ENCODE data around the gene TMEM86B. TPM values are rescaled to one million over a fixed set of nuclear protein-coding genes. Genes with fewer than 3 reads are reported as not detected.
"Not testable (repeated sequence)": the region's sequence is repeated elsewhere in the genome, so short reads cannot be mapped to it uniquely, and the experiment has no call there.

TMEM86B gene
- total RNA-seq, 1 experiment from 2014 or later: 4.2 TPM

- no TSS peak for BruUV-seq (replicated peaks)
- H3K27me3 Mint-ChIP-seq (ENCODE audit: insufficient read depth, unreplicated experiment): no peaks in the 10 kb centered on the region
- H3K4me1 Mint-ChIP-seq (ENCODE audit: insufficient read depth, unreplicated experiment): no peaks in the 10 kb centered on the region
- CTCF ChIA-PET: interaction anchor here (0.8 kb wide), 1 partner anchor 85 kb away, joined by 3 read pairs; no protein-coding TSS in a partner anchor
- TF ChIP-seq CTCF (IDR thresholded peaks at IDR 0.05; ENCODE audit: unreplicated experiment): no peak
- POLR2A ChIA-PET: no interaction called here
- no peak overlapping the region for H3K4me3 Mint-ChIP-seq (ENCODE audit: unreplicated experiment)
- no peak for DNase-seq (ENCODE audit: unreplicated experiment)
- H3K9me3 Mint-ChIP-seq (ENCODE audit: unreplicated experiment): no peaks in the 10 kb centered on the region
- H3K27ac Mint-ChIP-seq (ENCODE audit: low read depth, unreplicated experiment): no peak overlapping the region
- intact Hi-C loops (cut with micrococcal nuclease): no loop called here
- peaks cover 27% of the 10 kb centered on the region for H3K36me3 Mint-ChIP-seq (ENCODE audit: insufficient read depth, unreplicated experiment)
Observed at GRCh38 chr19:55226273-55226672, 2.3 kb downstream of the TMEM86B start.

- ChIA-PET CTCF (interaction anchor here (0.8 to 1.0 kb wide), 2 partner anchors 85 to 242 kb away, joined by 3 read pairs; no protein-coding TSS in a partner anchor), POLR2A (no interaction called here)
- DNase-seq (ENCODE audit: unreplicated experiment): no peak
- no peak overlapping the region for H3K27ac Mint-ChIP-seq (ENCODE audit: low read depth, unreplicated experiment)
- TF ChIP-seq CTCF (IDR thresholded peaks at IDR 0.05; ENCODE audit: unreplicated experiment): no peak
- peaks cover 26% of the 10 kb centered on the region for H3K36me3 Mint-ChIP-seq (ENCODE audit: insufficient read depth, unreplicated experiment)
- H3K27me3 Mint-ChIP-seq (ENCODE audit: insufficient read depth, unreplicated experiment): no peaks in the 10 kb centered on the region
- intact Hi-C loops (cut with micrococcal nuclease): no loop called here
- H3K9me3 Mint-ChIP-seq (ENCODE audit: unreplicated experiment): no peaks in the 10 kb centered on the region
- no TSS peak for BruUV-seq (replicated peaks)
- no peaks in the 10 kb centered on the region for H3K4me1 Mint-ChIP-seq (ENCODE audit: insufficient read depth, unreplicated experiment)
- no peak overlapping the region for H3K4me3 Mint-ChIP-seq (ENCODE audit: unreplicated experiment)
Observed at GRCh38 chr19:55225415-55225958, 3.1 kb downstream of the TMEM86B start.

- POLR2A ChIA-PET; H3K9me3 Mint-ChIP-seq (ENCODE audit: unreplicated experiment); BruUV-seq (replicated peaks); intact Hi-C loops (cut with micrococcal nuclease); H3K27me3 Mint-ChIP-seq (ENCODE audit: insufficient read depth, unreplicated experiment); H3K4me3 Mint-ChIP-seq (ENCODE audit: unreplicated experiment); H3K4me1 Mint-ChIP-seq (ENCODE audit: insufficient read depth, unreplicated experiment); DNase-seq (ENCODE audit: unreplicated experiment); H3K27ac Mint-ChIP-seq (ENCODE audit: low read depth, unreplicated experiment): not testable (repeated sequence)
- CTCF ChIA-PET: interaction anchor here (1.0 kb wide), 1 partner anchor 243 kb away, joined by 3 read pairs; no protein-coding TSS in a partner anchor
- H3K36me3 Mint-ChIP-seq (ENCODE audit: insufficient read depth, unreplicated experiment): peaks cover 26% of the 10 kb centered on the region
Observed at GRCh38 chr19:55224679-55225414, 3.7 kb downstream of the TMEM86B start.

GRCh38 chr19:55224038-55224665 is 4.4 kb downstream of the TMEM86B start:
- no peak for TF ChIP-seq CTCF (IDR thresholded peaks at IDR 0.05; ENCODE audit: unreplicated experiment)
- CTCF ChIA-PET: interaction anchor here (0.7 kb wide), 1 partner anchor 15 kb away, joined by 3 read pairs; no protein-coding TSS in a partner anchor
- H3K4me3 Mint-ChIP-seq (ENCODE audit: unreplicated experiment): no peak overlapping the region
- no peak overlapping the region for H3K27ac Mint-ChIP-seq (ENCODE audit: low read depth, unreplicated experiment)
- POLR2A ChIA-PET: no interaction called here
- no peaks in the 10 kb centered on the region for H3K4me1 Mint-ChIP-seq (ENCODE audit: insufficient read depth, unreplicated experiment)
- H3K27me3 Mint-ChIP-seq (ENCODE audit: insufficient read depth, unreplicated experiment): no peaks in the 10 kb centered on the region
- no peaks in the 10 kb centered on the region for H3K9me3 Mint-ChIP-seq (ENCODE audit: unreplicated experiment)
- intact Hi-C loops (cut with micrococcal nuclease): no loop called here
- BruUV-seq (replicated peaks): no TSS peak
- no peak for DNase-seq (ENCODE audit: unreplicated experiment)
- peaks cover 26% of the 10 kb centered on the region for H3K36me3 Mint-ChIP-seq (ENCODE audit: insufficient read depth, unreplicated experiment)
